HepG2 (cell line): ENCODE measurements around the gene ANKS3. TPM values are rescaled to one million over a fixed set of nuclear protein-coding genes. Genes with fewer than 3 reads are reported as not detected.

Experiments
- DRAP1 ChIP-seq: IDR thresholded peaks from 2 replicates; pipeline ENCODE4 v1.6.1; 2016; ENCODE audit warnings: missing genetic modification reagents, missing compliant biosample characterization
- ETV5 ChIP-seq: IDR thresholded peaks from 2 replicates; pipeline ENCODE4 v1.6.1; 2018; ENCODE audit warnings: missing biosample characterization, missing genetic modification reagents, inconsistent platforms, borderline replicate concordance
- HDAC1 ChIP-seq: sonication (generic); formaldehyde crosslinking; IDR thresholded peaks from 2 replicates; pipeline ENCODE4 v1.5.1; 2020; ENCODE audit warnings: mild to moderate bottlenecking, missing genetic modification reagents
- KAT8 ChIP-seq: IDR thresholded peaks from 2 replicates; pipeline ENCODE4 v1.6.1; 2016; ENCODE audit warnings: missing genetic modification reagents, missing compliant biosample characterization
- MBD4 ChIP-seq: IDR thresholded peaks from 2 replicates; pipeline ENCODE4 v1.6.1; 2012; ENCODE audit warnings: low read length, inconsistent platforms, borderline replicate concordance
- NKX3-1 ChIP-seq: sonication (generic); formaldehyde crosslinking; IDR thresholded peaks from 2 replicates; pipeline ENCODE4 v1.5.0; 2020; ENCODE audit warnings: missing genetic modification reagents
- NR0B2 ChIP-seq: sonication (generic); formaldehyde crosslinking; IDR thresholded peaks from 2 replicates; pipeline ENCODE4 v1.4.0; 2020; ENCODE audit warnings: mild to moderate bottlenecking, missing genetic modification reagents
- PBX3 ChIP-seq: sonication (generic); formaldehyde crosslinking; IDR thresholded peaks from 2 replicates; pipeline ENCODE4 v1.8.1; 2023; ENCODE audit warnings: missing genetic modification reagents, inconsistent platforms, borderline replicate concordance
- POLR2A ChIP-seq, 2 experiments: IDR thresholded peaks; 2 replicates each; pipeline ENCODE4 v1.6.1; 2011; ENCODE audit warnings: low read depth in 2 of 2, low read length in 2 of 2, mild to moderate bottlenecking in 1 of 2, moderate library complexity in 1 of 2; ENCODE audit not compliant: insufficient read depth in 1 of 2
- PRDM15 ChIP-seq: sonication (generic); formaldehyde crosslinking; IDR thresholded peaks from 2 replicates; pipeline ENCODE4 v1.4.0; 2020; ENCODE audit warnings: missing genetic modification reagents
- RAD21 ChIP-seq: fragments of 450-650 bp; formaldehyde crosslinking; IDR thresholded peaks from 2 replicates; pipeline ENCODE4 v1.5.0; 2020; ENCODE audit warnings: mild to moderate bottlenecking
- SOX13 ChIP-seq, 3 experiments: fragments of 450-650 bp in 1 of 3; sonication (generic) in 1 of 3; formaldehyde crosslinking in 1 of 3; IDR thresholded peaks in 2 of 3; conservative IDR thresholded peaks in 1 of 3; 2 replicates each; pipeline versions ENCODE4 v1.5.0 to v1.6.1; 2016 to 2020; ENCODE audit warnings: antibody characterized with exemption in 1 of 3, mild to moderate bottlenecking in 1 of 3, missing compliant biosample characterization in 1 of 3, missing genetic modification reagents in 1 of 3, moderate library complexity in 1 of 3
- XRCC5 ChIP-seq: fragments of 200-400 bp; formaldehyde crosslinking; optimal IDR thresholded peaks from 2 replicates; pipeline ENCODE3; 2017; ENCODE audit warnings: mild to moderate bottlenecking, low read length
- ZBTB34 ChIP-seq: sonication (generic); formaldehyde crosslinking; IDR thresholded peaks from 2 replicates; pipeline ENCODE4 v1.8.0; 2022; ENCODE audit warnings: mild to moderate bottlenecking, missing genetic modification reagents
- ZFP82 ChIP-seq: sonication (generic); formaldehyde crosslinking; IDR thresholded peaks from 2 replicates; pipeline ENCODE4 v1.5.1; 2020; ENCODE audit warnings: mild to moderate bottlenecking, missing genetic modification reagents, borderline replicate concordance
- ZNF501 ChIP-seq: sonication (generic); formaldehyde crosslinking; IDR thresholded peaks from 2 replicates; pipeline ENCODE4 v1.5.1; 2020; ENCODE audit warnings: mild to moderate bottlenecking, moderate library complexity, missing genetic modification reagents
- ZNF574 ChIP-seq: sonication (generic); formaldehyde crosslinking; IDR thresholded peaks from 2 replicates; pipeline ENCODE4 v1.4.0; 2020; ENCODE audit warnings: missing genetic modification reagents
- ZNF891 ChIP-seq: sonication (generic); formaldehyde crosslinking; IDR thresholded peaks from 2 replicates; pipeline ENCODE4 v1.5.0; 2020; ENCODE audit warnings: mild to moderate bottlenecking, missing genetic modification reagents
- polyA plus RNA-seq, 8 experiments: library from polyadenylated mRNA; depleted of rRNA in 3 of 8; stranded (reverse) in 7 of 8; unstranded in 1 of 8; fragments of >200 nt; fragmentation: Illumina TruSeq in 4 of 8; extraction: Trizol in 4 of 8; gene quantifications; 2 replicates each; pipeline versions ENCODE4 v1.2.1 to v1.2.3, GENCODE V29; 2011 to 2016; ENCODE audit warnings: low read depth in 4 of 8, missing spikeins in 1 of 8, mixed read lengths in 1 of 8; ENCODE audit not compliant: insufficient read depth in 1 of 8
- total RNA-seq, 5 experiments: library from RNA; depleted of rRNA; stranded (reverse); fragments of >200 nt; fragmentation: Illumina TruSeq; extraction: Trizol; gene quantifications; 2 replicates each; pipeline ENCODE4 v1.2.3, GENCODE V29; 2016; ENCODE audit warnings: low read depth in 1 of 5

The ANKS3 gene
- total and polyA plus RNA-seq, 2 of the 13 experiments (the other 11 are each of a cell fraction or from before 2014, with no cell fraction given) = 11.4 to 15.9 TPM

GRCh38 chr16:4682616-4683254 lies 51.3 kb downstream of the ANKS3 start (continued):
- TF ChIP-seq SOX13 (IDR thresholded peaks at IDR 0.05) (no peak), SOX13 (CRISPR knock-in tag; conservative IDR thresholded peaks at IDR 0.05 in 1 of 2, IDR thresholded peaks at IDR 0.05 in 1 of 2) (0 out of 4 replicates have a peak, but pooled peaks of 1 of the 2 experiments have one; percentile 12), NR0B2 (CRISPR knock-in tag) (0 out of 2 replicates have a peak, but pooled peaks have one; percentile 28), XRCC5 (peak; percentile 49), PBX3 (CRISPR knock-in tag) (no peak), HDAC1 (CRISPR knock-in tag) (0 out of 2 replicates have a peak, but pooled peaks have one; percentile 25), ZNF891 (CRISPR knock-in tag) (0 out of 2 replicates have a peak, but pooled peaks have one; percentile 31), RAD21 (CRISPR knock-in tag) (peak; percentile 60; the same call in 1 of the 2 replicates), KAT8 (CRISPR knock-in tag) (no peak), DRAP1 (no peak), NKX3-1 (CRISPR knock-in tag) (no peak), ETV5 (CRISPR knock-in tag) (0 out of 2 replicates have a peak, but pooled peaks have one; percentile 8), MBD4 (no peak), ZBTB34 (CRISPR knock-in tag) (no peak), ZFP82 (CRISPR knock-in tag) (no peak), ZNF574 (peak; percentile 37; the same call in 1 of the 2 replicates), PRDM15 (CRISPR knock-in tag) (no peak), ZNF501 (CRISPR knock-in tag) (peak; percentile 56; the same call in 1 of the 2 replicates), POLR2A (IDR thresholded peaks at IDR 0.05; ENCODE audit: insufficient read depth in 1 of 2, low read depth in 2 of 2, low read length in 2 of 2) (0 out of 4 replicates have a peak, but pooled peaks of 1 of the 2 experiments have one; percentile 20)
